HG02610 (cell line): ENCODE results near the gene CEACAM7.
"Not testable (repeated sequence)": the region's sequence is repeated elsewhere in the genome, so short reads cannot be mapped to it uniquely, and the experiment has no call there.

Experiments
- ATAC-seq: cut with Tn5 transposase; IDR thresholded peaks from one replicate; pipeline ENCODE4 v1.9.1; 2021; ENCODE audit warnings: mild to moderate bottlenecking, moderate library complexity; ENCODE audit not compliant: unreplicated experiment

The CEACAM7 gene

DNA sequence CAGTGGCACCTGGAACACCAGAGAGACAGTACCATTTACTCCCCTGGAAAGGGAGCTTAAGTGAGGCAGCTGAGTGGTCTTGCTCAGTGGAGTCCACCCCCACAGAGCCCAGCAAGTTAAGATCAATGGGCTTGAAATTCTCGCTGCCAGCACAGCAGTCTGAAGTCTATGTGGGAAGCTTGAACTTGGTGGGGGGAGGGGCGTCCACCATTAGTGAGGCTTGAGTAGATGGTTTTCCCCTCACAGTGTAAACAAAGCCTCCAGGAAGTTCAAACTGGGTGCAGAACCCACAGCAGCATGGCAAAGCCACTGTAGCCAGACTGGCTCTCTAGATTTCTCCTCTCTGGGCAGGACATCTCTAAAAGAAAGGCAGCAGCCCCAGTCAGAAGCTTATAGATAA is 30.9 kb downstream of the CEACAM7 start:
- ATAC-seq = no peak

DNA sequence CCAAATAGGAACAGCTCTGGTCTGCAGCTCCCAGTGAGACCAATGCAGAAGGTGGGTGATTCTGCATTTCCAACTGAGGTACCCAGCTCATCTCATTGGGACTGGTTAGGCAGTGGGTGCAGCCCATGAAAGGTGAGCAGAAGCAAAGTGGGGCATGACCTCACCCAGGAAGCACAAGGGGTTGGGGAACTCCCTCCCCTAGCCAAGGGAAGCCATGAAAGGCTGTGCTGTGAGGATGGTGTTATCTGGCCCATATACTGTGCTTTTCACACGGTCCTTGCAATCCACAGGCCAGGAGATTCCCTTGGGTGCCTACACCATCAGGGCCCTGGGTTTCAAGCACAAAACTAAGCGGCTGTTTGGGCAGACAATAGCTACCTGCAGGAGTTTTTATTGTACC is 31.3 kb downstream of the CEACAM7 start:
- not testable (repeated sequence) for ATAC-seq

DNA sequence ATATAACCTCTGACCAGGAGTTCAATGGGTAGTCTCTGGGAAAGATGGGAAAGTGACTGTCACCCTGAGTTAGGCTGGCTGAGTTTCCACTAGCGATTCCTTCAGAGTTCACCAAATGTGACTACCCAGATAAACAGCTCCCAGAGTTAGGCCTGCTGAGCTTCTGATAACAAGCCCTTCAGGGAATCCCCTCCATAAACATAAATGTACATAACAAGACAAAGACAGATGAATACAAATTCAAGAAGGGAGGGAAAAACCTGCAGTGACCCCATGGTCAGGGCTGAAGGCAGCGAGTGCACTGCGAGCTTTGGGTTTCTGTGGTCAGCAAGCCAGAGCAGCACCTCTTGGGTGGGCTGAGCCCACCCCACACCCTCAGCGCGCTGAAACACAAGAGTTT is 35.8 kb downstream of the CEACAM7 start:
- no peak for ATAC-seq

DNA sequence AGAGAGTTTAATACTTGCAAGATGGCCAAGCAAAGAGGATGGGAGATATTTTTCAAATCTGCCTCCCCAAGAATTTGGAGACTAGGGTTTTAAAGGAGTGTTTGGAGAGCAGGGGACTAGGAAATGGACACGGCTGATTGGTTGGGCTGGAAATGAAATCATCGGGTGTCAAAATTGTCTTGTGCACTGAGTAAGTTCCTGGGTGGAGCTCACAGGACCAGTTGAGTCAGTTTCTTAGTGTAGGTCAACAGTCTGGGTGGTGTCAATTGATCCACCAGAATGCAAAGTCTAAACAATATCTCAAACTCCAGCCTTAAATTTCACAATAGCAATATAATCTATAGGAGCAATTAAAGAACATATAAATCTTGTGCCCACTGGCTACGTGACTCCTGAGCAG is 38.2 kb downstream of the CEACAM7 start:
- ATAC-seq = no peak

DNA sequence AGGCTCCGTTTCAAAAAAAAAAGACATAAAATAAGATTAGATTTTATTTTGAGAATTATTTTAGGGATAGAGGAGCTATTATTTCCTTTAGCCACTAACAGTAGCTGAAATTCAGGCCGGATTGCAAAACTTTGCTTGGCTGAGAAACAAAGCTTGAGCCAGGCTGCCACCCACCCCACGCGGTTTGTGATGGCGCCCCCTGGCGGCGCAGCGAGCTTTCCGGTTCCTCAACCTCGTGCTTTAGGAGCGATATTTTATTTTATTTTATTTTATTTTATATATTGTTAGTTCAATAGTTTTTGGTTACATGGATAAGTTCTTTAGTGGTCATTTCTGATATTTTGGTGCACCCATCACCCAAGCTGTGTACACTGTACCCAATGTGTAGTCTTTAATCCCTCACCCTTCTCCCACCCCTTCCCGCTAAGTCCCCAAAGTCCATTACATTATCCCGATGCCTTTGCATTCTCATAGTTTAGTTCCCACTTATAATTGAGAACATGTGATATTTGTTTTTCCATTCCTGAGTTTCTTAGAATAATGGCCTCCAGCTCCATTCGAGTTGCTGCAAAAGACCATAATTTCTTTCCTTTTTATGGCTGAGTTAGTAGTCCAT is 41.4 kb downstream of the CEACAM7 start:
- ATAC-seq = no peak

DNA sequence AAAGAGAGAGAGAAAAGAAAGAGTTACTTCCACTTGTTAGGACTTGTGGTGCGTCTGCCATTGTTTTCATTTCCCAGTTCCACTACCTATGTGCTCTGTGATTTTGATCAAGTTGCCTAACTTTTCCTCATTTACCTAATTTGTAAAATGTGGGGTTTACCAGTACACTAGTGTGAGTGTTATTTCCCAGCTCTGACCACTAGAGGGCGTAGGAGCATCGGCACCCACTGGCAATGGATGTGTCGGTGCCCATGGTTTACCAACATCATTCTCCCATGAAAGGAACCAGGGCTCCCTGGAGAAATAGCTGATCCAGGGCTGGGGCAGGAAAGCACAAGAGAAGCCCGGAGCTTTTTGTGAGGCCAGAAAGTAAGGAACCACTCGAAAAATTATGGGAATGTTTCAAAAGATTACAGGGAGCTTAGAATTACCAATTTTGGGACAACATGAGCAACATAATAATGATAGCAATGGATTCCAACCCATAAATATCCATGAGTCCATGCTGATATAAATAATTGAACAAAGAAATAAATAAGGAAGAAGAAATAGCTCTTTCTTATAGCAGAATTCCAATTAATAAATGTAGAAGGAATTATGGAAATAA is 46.1 kb downstream of the CEACAM7 start:
- ATAC-seq = no peak

DNA sequence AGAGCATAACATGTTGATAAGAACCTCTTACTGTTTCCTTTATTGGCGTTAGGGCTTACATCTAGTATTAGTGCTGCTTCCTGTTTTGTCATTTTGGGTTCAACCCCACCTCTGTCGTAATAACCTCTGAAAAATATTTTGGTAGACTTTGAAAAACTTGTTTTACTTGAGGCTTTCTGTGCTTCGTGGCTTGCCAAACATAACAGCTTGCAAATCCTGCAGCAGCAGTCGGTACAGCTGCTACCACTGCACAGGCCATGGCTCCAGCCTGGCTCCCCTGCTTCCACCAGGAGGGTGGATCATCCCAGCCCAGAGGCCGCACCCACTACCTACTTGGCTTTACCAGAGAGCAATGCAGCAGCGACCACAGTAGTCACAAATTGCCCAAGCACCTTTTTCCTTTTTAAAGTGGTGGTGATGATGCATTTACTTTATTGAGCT is 49.4 kb downstream of the CEACAM7 start:
- ATAC-seq = no peak

DNA sequence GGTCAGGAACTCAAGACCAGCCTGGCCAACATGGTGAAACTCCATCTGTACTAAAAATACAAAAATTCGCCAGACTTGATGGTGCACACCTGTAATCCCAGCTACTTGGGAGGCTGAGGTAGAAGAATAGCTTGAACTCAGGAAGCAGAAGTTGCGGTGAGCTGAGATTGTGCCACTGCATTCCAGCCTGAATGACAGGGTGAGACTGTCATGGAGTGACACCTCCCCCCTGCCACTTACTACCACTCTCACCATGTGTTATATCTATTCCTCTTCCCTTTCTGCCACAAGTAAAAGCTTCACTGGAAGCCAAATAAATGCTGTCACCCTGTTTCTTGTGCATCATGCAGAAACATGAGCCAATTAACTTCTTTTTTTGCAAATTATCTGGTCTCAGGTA is 50.6 kb downstream of the CEACAM7 start:
- no peak for ATAC-seq

DNA sequence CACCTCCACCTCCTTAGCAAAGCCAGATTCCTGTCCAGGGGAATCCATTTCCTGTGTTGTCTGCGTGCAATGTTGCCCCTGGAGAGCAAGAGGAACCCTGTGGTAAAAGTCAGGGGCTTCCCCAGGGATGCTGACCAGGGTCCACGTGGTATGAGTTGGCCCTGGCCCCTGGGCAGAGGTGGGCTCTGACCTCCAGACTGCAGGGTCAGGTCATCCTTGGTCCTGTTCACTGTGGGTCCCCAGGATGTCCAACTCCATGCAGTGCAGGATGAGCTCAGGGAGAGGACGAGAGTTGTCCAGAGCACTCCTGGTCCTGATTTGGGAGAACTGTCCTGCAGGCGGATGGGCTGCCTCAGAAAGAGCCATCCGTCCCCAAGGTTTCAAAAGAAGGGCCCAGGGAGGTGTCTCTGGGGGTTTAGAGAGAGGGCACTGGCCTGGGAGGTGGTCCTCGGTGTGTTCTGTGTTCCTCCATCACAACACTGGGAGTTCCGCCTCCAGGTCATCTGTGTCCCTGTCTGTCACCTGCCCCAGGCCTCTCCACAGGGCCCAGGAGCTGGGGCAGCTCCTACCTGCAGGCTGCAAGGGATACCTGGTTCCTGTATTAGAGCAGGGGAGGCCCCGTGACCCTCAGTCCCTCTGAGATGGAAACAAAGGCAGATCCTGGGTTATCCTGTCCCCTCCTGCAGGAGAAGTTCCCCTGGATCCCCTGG is 59.9 kb downstream of the CEACAM7 start:
- ATAC-seq = no peak

DNA sequence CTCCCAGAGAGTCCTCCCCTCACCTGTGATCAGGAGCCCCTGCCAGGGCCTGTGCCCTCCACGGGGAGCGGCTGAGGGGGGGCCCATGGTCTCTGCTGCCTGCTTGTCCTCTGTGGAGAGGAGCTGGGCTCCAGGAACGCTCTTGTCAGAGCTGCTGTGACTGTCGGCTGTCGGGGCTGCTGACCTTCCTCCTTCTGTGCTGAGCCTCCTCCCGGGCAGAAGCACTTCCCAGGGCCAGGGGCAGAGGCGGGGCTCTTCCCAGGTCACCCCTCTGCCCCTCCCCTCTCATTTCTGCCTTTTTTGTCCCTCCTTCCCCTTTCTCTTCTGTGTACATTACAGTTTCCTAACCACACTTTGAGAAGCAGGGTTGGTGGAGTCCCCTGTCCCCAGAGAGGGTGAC is 61.2 kb downstream of the CEACAM7 start, which contains the start of gene CEACAM4:
Gene CEACAM4, minus strand, starts transcription at position 198 of the 400 bp plus-strand sequence. Its CDS starts 111 bp downstream, at position 87.
- no peak for ATAC-seq

DNA sequence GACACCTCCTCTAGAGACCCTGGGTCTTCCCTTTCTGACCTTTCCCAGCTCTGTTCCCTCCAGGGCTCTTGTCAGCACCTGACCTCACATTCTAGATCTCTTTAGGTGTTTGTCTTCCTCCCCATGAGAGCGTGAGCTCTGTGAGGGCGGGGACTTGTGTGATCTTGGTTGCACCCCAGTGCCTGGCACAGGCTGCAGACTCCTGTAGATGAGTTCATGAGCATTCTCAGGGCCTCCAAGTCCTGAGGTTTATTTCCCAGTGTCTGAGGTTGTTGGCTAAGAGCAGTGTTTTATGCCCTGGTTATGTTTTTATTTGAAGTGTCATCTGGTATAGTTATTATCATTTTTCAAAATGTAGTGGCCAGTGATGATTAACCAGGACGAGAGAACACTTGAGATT is 61.8 kb downstream of the CEACAM7 start:
- ATAC-seq = no peak

DNA sequence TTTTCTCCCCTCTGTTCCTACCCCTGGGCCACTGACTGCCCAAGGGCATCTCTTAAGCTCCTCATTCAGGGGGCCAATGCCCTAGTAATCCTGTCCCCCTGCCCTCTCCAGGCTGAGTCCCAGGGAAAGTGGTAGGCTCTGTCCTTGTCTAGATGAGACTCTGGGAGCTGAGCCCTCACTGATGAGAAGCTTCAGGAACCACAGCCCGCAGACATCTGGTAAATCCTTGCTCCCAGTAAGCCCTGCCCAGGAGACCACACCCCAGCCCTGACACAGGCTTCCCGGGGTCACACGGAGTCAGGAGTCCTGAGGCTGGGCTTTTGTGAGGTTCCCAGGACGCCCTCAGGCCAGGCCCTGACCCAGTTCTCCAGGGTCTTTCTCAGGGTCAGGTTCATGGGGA is 63.1 kb downstream of the CEACAM7 start:
- ATAC-seq = no peak

DNA sequence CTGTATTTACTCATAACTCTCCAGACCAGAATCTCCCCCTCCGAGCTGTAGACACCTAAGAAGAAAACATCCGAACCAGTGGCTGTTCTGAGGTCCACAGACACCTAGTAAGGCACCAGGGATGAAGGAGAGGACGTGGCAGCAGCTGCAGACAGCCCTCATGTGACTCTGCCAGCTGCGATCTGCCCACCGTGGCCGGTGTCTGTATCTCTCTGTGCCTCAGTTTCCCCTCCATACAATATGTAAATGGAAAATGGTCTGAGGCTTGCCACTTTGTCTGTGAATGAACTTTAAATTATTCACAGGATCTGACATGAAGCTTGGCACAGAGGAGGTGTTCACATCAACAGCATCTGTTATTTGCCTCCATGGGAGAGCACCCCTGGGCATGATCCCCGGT is 63.6 kb downstream of the CEACAM7 start:
- no peak for ATAC-seq

DNA sequence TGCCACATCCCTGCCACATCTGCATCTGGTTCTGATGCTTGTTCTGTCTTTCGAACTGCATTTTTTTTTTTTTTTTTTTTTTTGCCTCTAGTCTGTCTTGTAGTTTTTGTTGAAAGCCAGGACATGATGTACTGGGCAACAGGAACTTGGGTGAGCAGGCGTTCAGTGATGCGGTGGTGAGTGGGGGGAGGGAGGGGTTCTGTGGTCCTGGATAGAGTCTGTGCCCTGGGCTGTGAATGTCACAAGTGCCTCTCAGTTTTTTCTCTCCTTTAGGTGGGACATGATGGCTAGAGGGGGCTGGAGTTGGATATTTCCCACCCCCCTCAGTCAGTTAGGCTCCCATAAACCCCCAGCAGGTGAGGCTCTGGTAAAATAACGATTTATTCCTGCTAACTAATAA is 64.7 kb downstream of the CEACAM7 start:
- ATAC-seq = no peak
